H54 (cell line): Measurements from ENCODE around the gene DNAJC30.
"Not testable (repeated sequence)": the region's sequence is repeated elsewhere in the genome, so short reads cannot be mapped to it uniquely, and the experiment has no call there.

Experiments used
- DNase-seq: peaks from one replicate; pipeline ENCODE4 v3.0.0; 2011; ENCODE audit warnings: low spot score, mixed read lengths; ENCODE audit not compliant: insufficient read length
- FAIRE-seq: peaks from 3 replicates; lab custom pipeline; 2011; peaks lifted over from hg19 to GRCh38; lab: Jason Lieb, UNC
- POLR2A ChIP-seq: IDR thresholded peaks from 2 replicates; pipeline ENCODE4 v1.6.1; 2011; ENCODE audit warnings: low read depth, mild to moderate bottlenecking, low read length

The DNAJC30 gene

DNA sequence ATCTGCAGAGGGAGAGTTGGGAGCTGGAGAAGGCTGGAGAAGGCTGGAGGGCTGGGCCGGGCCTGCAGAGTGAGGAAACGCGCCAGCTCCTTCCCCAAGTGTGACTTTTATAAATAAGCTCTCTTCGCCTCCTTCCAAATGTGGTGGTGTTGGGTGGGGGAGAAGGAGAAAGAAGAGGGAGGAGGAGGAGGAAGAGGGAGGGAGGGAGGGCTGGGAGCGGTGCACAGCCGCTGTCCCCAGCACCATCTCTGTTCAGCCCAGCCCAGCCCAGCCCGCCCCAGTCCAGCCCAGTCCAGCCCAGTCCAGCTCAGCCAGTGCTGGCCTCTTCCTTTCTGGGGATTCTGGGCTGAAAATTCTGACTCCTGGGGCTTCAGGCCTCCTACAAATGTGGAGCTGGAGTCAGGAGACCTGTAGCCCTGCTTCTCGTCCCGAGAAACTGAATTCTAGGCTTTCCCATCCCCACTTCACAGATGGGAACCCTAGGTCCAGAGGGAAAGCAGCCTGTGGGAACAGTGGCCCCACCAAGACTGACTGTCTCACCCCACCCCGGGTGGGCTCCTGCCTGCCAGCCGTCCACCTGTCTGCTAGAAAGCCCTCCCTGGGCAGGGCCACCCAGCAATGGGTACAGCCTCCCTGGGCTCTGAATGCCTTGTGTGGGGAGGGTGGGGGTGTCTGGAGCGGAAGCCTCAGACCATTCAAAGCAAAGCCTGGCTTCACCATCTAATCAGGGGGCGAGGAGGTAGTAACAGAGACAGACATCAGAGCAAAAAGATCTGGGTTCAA lies 34.0 kb upstream of the DNAJC30 start:
- no peak for TF ChIP-seq POLR2A
- no peak for DNase-seq
- FAIRE-seq: no peak

DNA sequence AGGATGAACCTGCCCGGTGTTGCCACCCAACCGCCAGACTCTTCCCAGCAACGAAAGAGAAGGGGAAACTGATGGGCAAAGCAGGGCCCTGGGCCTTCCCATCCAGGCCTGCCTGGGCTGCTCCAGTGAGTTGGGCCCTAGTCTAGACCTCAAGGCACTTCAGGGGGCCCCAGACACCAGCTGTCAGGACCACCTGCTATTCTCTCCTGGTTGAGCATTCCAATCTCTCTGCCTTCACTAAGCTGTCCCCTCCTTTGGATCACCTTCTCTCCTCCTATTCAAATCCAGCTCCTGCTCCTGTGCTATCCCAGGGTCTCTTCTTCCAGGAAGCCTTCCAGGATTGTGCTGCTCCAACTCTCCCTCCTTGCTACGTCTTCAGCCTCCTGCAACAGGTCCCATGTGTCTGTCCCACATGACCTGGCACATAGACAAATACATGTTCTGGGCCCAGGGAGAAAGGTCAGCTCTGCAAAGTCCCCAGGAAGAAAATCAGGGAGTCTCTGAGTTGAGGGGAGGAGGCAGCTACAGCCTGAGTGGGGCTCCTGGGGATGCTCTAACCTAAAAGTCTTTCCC lies 33.2 kb upstream of the DNAJC30 start:
- no peak for DNase-seq
- no peak for FAIRE-seq
- no peak for TF ChIP-seq POLR2A

DNA sequence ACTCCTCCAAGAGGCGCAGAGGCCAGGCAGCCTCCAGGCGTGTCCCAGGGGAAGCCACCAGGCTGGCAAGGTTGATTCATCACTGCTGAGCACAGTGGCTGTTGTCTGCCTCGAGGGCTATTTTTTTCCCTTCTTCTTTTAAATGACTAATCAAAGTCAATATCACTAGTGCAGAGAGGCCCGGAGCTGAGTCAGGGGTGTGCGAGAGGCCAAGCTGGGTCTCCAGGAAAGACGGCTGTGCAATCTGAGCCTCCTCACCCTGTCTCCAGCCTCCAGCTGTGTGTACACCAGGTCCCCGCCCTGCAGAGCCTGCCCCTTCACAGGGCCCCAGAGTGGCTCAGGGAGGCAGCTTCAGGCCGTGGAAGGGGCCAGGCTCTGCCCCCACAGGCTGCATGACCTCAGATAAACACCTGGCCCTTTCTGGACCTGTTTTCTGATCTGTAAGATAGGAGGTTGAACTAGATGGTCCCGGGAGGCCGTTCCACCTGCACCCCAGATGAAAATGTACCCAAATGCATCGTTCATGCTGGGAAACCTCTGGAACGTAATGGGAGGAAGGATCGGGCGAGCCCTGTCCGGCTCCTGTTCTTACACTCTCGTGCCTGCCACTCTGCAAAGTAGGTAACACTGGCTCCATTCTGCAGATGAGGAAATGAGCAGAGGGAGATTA lies 32.5 kb upstream of the DNAJC30 start:
- no peak for TF ChIP-seq POLR2A
- FAIRE-seq: peak; percentile 79
- DNase-seq: peak; percentile 97

DNA sequence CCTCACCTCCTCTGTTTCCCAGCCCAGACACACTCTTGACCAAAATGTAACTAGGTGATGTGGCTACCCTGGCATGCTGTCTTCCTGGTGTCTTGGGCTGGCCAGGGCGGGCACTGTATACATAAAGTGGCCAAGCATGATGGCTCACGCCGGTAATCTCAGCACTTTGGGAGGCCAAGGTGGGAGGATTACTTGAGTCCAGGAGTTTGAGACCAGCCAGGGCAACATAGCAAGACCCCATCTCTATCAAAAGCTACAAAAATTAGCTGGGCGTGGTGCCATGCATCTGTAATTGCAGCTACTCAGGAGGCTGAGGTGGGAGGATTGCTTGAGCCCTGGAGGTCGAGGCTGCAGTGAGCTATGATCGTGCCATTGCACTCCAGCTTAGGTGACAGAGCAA lies 30.1 kb upstream of the DNAJC30 start:
- not testable (repeated sequence) for DNase-seq, FAIRE-seq

DNA sequence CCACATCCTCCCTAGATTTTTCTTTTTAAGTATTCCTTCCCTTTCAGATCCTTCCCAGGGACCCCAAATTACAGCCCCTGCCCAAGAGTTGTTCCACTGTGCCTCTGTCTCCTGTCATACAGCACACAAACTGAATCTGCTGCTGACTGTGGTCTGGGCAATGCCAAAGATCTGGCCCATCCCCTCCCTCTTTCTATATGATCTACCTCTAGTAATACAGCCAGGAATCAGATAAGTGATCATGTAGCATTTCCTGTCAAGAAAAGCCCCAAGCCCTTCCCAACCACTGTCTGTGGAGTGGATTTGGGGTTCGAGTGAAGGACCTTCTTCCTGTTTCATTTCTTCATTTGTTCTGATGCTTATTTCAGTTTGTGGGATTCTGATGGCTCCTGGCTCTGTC lies 29.5 kb upstream of the DNAJC30 start:
- FAIRE-seq: no peak
- no peak for TF ChIP-seq POLR2A
- DNase-seq: no peak

DNA sequence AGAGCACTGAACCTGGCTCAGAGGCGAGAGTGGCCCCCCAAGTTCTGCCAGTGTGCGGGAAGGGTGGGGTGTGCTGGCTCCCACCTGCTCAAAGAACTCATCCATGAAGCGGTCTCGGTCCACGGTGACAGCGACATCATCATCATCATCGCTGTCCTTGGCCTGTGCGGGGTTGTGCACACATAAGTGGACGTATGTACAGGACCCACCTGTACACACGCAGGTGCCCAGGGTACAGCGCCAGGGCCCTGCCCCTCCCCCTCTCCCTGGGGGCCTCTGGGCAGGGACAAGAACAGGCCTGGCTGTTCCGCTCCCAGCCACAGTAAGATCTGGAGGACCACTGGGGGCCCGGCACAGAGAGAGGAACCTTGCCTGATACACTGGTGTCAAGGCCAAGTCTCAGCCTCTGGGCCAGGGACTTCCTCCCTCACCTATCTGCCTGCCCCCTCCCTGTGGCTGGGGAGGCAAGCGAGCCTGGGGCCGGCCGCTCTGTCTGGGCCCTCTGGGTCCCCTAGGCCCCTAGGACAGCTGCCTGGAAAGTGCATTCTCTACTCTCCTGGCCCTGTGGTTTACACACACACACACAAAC lies 25.8 kb upstream of the DNAJC30 start:
- no peak for FAIRE-seq
- DNase-seq: no peak
- no peak for TF ChIP-seq POLR2A

DNA sequence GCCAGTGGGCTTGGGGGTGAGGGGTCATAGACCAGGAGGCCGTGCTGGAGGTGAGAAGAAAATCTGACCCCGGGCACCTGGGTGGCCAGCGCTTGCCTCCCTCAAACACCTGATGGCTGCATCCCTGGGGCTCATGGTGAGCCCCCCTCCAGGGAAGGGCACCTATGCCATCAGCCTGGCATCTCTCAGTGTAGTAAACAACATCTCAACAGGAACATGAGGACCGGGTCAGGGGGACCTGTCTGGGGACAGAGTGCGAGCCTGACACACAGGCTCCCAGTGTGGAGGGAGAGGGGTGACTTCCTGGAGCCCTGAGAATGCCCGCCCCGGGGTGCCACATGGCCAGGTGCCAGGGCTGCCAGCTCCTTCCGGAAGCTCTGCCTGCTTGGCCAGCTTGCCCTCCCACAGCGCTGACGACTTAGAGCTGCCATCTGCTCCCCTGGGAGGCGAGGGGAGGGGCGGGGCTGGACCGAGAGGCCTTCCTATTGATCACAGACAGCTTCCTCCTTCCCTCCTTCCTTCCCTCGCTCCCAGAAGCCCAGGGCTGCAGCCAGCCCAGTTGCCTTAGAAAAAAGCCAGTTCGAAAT lies 23.9 kb upstream of the DNAJC30 start:
- FAIRE-seq (peak; percentile 58), DNase-seq (peak; percentile 91)
- peak; percentile 23; the same call in 1 of the 2 replicates for TF ChIP-seq POLR2A

DNA sequence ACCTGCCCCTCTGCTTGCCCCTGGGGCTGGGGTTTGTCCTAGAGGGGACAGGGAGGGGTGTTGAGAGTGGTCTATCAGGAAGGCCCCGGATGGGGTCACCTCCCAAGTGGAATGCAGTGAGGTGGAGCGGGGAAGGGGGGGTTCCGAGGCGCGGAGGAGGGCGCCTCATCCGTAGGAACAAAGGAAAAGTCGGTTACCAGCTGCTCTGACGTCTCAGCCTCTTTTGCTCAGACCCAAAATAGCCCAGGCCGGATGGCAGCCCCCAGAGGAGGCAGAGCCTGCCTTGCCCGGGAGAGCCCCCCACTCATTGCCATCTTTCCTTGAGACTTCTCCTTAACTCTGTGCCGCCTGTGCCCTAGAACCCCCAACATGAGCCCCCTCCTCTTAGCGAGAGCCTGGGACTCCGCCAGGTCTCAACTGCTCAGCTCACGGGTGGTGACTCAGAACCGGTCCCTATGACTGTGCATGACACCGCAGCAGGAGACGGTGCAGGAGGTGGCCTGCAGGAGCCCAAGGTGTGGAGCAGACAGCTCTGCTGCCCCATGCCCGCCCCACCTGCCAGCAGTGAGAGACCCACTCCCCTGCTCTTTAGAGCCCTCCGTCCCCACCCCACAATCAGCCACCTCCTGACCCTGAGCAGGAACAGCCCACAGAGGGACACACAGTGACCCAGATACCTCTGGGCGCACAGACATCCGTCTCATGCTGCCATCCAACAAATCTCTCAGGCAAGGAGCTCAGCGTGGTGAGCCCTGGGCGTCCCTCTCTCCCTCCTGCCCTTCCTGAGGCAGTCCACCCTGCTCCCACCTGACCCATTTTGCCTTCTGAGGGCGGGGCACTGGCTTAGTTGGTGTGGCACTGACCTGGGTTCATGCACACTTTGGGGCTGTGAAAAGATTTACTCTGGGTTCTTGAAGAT lies 23.1 kb upstream of the DNAJC30 start:
- FAIRE-seq (no peak), DNase-seq (peak; percentile 81)
- no peak for TF ChIP-seq POLR2A

DNA sequence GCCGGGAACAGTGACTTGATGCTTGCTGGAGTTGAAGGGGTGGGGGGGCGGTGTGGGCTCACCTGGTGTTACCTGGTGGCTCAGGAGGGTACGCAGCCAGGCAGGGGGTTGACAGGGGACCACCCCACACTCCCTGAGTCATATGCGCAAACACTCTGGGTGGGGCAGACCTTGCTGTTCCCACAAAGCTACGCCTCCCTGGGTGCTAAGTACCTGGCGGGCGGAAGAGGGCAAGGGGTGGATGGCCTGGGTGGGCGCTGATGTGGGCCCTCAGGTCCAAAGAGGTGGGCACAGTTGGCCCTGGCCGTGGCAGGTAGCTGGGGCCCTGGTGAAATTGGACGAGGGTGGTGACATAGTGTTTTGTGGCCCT lies 22.3 kb upstream of the DNAJC30 start:
- no peak for FAIRE-seq
- 0 out of 2 replicates have a peak, but pooled peaks have one; percentile 11 for TF ChIP-seq POLR2A
- DNase-seq: no peak

DNA sequence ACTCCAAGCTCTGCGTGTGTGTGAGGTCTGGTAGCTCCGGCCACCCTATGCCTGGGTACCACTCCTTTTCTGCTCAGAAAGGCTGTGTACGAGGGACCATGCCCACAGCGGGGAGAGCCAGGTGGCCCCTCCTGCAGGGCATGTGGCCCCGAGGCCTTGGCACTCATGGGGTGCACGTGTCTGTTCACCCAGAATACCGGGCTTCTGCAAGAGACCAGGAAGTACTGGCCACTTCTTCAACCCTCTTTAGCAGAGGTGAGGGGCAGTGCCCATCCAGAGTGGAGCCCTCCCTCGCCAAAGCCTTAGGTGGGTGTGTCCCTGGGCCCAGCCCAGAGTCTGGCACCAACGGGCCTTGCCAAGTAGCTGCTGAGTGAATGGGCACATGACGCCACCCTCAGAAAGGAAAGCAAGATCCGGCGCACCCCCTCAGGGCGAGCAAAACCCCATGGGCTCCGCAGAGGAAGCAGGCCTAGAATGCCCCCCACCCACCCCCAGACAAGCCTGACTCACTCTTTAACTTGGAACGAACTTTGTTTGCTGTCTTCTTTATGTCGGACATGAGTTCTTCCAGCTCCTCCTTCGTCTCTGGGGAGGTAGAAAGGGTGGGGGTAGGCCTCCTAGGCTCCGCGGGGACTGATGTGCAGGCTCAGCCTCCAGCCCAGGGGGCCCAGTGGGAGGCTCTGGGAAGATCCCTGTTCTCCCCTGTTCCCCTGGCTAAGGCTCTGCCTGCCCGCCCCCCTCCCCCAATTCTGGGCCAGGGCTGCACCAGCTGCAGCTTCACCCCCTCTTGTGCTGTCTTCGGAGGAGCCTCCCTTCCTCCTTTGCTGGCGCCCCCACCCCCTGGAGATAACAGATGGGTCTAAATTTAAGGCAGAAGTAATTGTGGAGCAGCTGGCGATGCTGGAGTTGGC lies 21.6 kb upstream of the DNAJC30 start:
- TF ChIP-seq POLR2A: no peak
- peak; percentile 81 for DNase-seq
- FAIRE-seq: no peak

DNA sequence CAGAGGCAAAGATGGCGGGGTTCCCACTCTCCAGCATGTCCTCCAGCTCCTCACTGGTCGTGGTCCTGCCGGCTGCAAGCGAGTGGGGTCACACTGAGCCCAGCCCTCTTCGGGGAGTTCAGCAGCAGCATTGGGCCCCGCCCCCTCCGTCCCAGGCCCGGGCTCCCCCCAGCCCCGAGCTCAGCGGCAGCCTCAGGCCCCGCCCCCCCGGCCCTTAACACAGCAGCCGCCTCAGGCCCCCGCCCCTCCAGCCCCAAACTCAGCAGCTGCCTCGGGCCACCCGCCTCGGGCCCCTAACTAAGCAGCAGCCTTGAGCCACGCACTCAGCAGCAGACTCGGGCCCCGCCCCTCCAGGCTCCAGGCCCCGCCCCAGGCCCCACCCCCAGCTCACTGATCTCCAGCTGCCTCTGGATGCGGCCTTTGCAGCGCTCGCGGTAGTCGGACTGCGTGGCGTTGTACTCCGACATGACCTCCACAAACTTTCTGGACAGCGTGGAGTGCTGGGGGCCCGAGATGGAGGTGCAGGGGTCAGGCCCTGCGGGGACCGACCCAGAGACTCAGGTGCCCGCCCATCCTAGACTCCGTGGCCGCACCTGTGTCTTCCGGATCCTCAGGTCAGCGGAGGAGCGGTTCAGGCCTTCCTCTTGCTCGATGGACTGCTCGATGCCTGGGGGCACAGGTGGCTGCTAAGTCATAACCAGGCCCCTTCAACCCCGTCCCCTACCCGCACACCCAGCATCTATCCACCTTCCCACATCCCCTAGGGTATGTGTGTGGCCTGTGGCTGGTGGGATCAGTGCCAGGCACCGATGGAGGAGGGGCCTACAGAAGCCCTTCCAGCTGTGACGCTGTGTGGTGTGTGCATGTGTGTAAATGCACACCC lies 20.7 kb upstream of the DNAJC30 start:
- DNase-seq (no peak), FAIRE-seq (no peak)
- no peak for TF ChIP-seq POLR2A
